ENCODE data around the gene B3GNT5.

DNA sequence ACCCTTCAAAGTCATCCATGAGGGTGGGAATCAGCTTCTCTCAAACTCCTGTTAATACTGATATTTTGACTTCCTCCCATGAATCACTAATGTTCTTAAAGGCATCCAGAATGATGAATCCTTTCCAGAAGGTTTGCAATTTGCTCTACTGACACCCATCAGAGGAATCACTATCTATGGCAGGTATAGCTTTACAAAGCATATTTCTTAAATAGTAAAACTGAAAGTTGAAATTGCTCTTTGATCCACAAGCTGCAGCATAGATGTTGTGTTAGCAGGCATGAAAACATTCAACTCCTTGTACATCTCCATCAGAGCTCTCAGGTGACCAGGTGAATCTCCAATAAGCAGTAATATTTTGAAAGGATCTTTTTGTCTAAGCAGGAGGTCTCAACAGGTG is 66.3 kb downstream of the B3GNT5 start:
- TF ChIP-seq, protein P1, sequence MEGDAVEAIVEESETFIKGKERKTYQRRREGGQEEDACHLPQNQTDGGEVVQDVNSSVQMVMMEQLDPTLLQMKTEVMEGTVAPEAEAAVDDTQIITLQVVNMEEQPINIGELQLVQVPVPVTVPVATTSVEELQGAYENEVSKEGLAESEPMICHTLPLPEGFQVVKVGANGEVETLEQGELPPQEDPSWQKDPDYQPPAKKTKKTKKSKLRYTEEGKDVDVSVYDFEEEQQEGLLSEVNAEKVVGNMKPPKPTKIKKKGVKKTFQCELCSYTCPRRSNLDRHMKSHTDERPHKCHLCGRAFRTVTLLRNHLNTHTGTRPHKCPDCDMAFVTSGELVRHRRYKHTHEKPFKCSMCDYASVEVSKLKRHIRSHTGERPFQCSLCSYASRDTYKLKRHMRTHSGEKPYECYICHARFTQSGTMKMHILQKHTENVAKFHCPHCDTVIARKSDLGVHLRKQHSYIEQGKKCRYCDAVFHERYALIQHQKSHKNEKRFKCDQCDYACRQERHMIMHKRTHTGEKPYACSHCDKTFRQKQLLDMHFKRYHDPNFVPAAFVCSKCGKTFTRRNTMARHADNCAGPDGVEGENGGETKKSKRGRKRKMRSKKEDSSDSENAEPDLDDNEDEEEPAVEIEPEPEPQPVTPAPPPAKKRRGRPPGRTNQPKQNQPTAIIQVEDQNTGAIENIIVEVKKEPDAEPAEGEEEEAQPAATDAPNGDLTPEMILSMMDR (IDR thresholded peaks at IDR 0.05; ENCODE audit: low read depth, low read length, poor library complexity, severe bottlenecking), result no peak
- TF ChIP-seq EZH2phosphoT487 (IDR thresholded peaks at IDR 0.05; ENCODE audit: borderline replicate concordance, low read length), result no peak
